Tibial nerve (tissue), 4 donors: ENCODE data around the gene CHL1. TPM values are rescaled to one million over a fixed set of nuclear protein-coding genes. Genes with fewer than 3 reads are reported as not detected.
A peak's percentile ranks its signal among the peaks of the same experiment; 100 is the strongest.

Experiments used
- DNase-seq, 2 donors: peaks; one replicate each; pipeline ENCODE4 v3.0.0-alpha.2; 2019; ENCODE audit warnings: low spot score in 2 of 2
- H3K27ac ChIP-seq, 4 donors: fragments of 200-600 bp; sonication (generic) in 3 of 4; one replicate each; pipeline ENCODE4 v1.5.1; 2017 to 2019; ENCODE audit warnings: mild to moderate bottlenecking in 1 of 4
- H3K27me3 ChIP-seq, 2 donors: fragments of 200-600 bp; sonication (generic) in 1 of 2; one replicate each; pipeline versions ENCODE4 v1.5.1 to v1.6.0; 2017 to 2019
- H3K36me3 ChIP-seq, 3 donors: fragments of 200-600 bp; sonication (generic); one replicate each; pipeline ENCODE4 v1.5.1; 2018 to 2019
- H3K4me1 ChIP-seq, 4 donors: fragments of 200-600 bp; sonication (generic) in 3 of 4; one replicate each; pipeline ENCODE4 v1.5.1; 2017 to 2019
- H3K4me3 ChIP-seq, 4 donors: fragments of 200-600 bp; sonication (generic) in 3 of 4; one replicate each; pipeline ENCODE4 v1.5.1; 2017 to 2019; ENCODE audit warnings: mild to moderate bottlenecking in 1 of 4, moderate library complexity in 1 of 4
- H3K9me3 ChIP-seq, 4 donors: fragments of 200-600 bp; sonication (generic) in 3 of 4; one replicate each; pipeline ENCODE4 v1.5.1; 2017 to 2019
- CTCF ChIP-seq, 5 experiments: fragments of 200-600 bp in 3 of 5; fragments of 450-650 bp in 2 of 5; sonication (generic) in 3 of 5; IDR thresholded peaks; one replicate each; pipeline ENCODE4 v1.5.1; 2016 to 2019; ENCODE audit warnings: antibody characterized with exemption in 5 of 5, mild to moderate bottlenecking in 3 of 5, moderate library complexity in 2 of 5
- EP300 ChIP-seq, 2 donors: sonication (generic); formaldehyde crosslinking; IDR thresholded peaks; one replicate each; pipeline ENCODE4 v1.6.1; 2017; ENCODE audit warnings: antibody characterized with exemption in 2 of 2, mild to moderate bottlenecking in 1 of 2
- POLR2A ChIP-seq, 2 donors: fragments of 450-650 bp; IDR thresholded peaks; one replicate each; pipeline ENCODE4 v1.6.1; 2017; ENCODE audit warnings: antibody characterized with exemption in 2 of 2, mild to moderate bottlenecking in 2 of 2, moderate library complexity in 2 of 2
- WGBS, 2 donors: methylation state at CpG; one replicate each; pipeline ENCODE4 v1.1.5; 2018; 5-methylcytosine and 5-hydroxymethylcytosine counted together
- total RNA-seq, 4 donors: library from RNA; depleted of rRNA; stranded (reverse); fragments of >200 nt; gene quantifications; one replicate each; pipeline ENCODE4 v1.1.0, GENCODE V29; 2016

Gene CHL1
- total RNA-seq, 4 donors from 2014 or later: 156 to 290 (median 235) TPM

- TF ChIP-seq EP300 (IDR thresholded peaks at IDR 0.05) (no peak), POLR2A (IDR thresholded peaks at IDR 0.05) (no peak), CTCF (IDR thresholded peaks at IDR 0.05) (no peak)
- 72 to 87% methylated on average over 2 of the region's 2 CpGs for WGBS, 2 donors
- Histone ChIP-seq H3K36me3 (no peaks in the 10 kb centered on the region), H3K9me3 (no peaks in the 10 kb centered on the region), H3K27me3 (peaks cover 0 to 14% of the 10 kb centered on the region in 2 donors), H3K27ac (peak overlapping the region in 1 of 4 donors; percentile 42), H3K4me1 (peaks cover 0 to 27% (median 3%) of the 10 kb centered on the region in 4 donors), H3K4me3 (peak overlapping the region in 2 of 4 donors; percentile 1 to 63)
- no peak for DNase-seq
Observed at GRCh38 chr3:199835-200234, 3.3 kb downstream of the CHL1 start.

- DNase-seq: no peak
- Histone ChIP-seq H3K27me3 (peaks cover 0 to 14% of the 10 kb centered on the region in 2 donors), H3K27ac (peak overlapping the region in 2 of 4 donors; percentile 13 to 34), H3K36me3 (no peaks in the 10 kb centered on the region), H3K4me3 (peak overlapping the region in 2 of 4 donors; percentile 3 to 63), H3K4me1 (peaks cover 0 to 27% (median 3%) of the 10 kb centered on the region in 4 donors), H3K9me3 (no peaks in the 10 kb centered on the region)
- 40 to 50% methylated on average over 4 of the region's 4 CpGs for WGBS, 2 donors
- TF ChIP-seq EP300 (IDR thresholded peaks at IDR 0.05) (no peak), CTCF (IDR thresholded peaks at IDR 0.05) (no peak), POLR2A (IDR thresholded peaks at IDR 0.05) (no peak)
Observed at GRCh38 chr3:200758-201325, 4.3 kb downstream of the CHL1 start.

DNA sequence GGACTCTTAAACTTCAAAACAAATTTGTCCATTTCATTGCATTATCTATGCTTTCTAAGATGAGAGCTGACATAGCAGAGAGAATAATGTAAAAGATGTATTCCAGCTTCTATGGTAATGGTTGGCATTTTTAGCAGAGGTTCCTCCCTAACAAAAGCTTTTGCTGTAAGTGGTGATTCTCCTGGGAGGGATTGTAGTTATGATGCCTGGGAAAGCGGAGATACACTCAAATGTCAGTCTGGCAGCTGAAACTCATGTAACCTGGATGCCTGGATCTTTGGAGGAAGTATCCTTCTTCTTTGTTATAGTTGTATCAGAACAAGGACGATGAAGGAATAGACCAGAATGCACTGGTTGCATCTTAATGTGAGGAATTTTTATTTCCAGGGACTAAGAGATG lies 7.5 kb downstream of the CHL1 start:
- Histone ChIP-seq H3K4me1 (peaks cover 0 to 10% (median 0%) of the 10 kb centered on the region in 4 donors), H3K27me3 (no peaks in the 10 kb centered on the region), H3K36me3 (no peaks in the 10 kb centered on the region), H3K9me3 (no peaks in the 10 kb centered on the region), H3K4me3 (no peak overlapping the region), H3K27ac (peak overlapping the region in 1 of 4 donors; percentile 40)
- DNase-seq: no peak
- 58 to 65% methylated on average over 2 of the region's 2 CpGs for WGBS, 2 donors
- TF ChIP-seq EP300 (IDR thresholded peaks at IDR 0.05) (no peak), POLR2A (IDR thresholded peaks at IDR 0.05) (no peak), CTCF (IDR thresholded peaks at IDR 0.05) (no peak)

GRCh38 chr3:207973-208372 lies 11.4 kb downstream of the CHL1 start:
- no peak for TF ChIP-seq EP300 (IDR thresholded peaks at IDR 0.05)
- TF ChIP-seq CTCF (IDR thresholded peaks at IDR 0.05): no peak
- no peak for TF ChIP-seq POLR2A (IDR thresholded peaks at IDR 0.05)
- no peaks in the 10 kb centered on the region for H3K27me3 ChIP-seq
- H3K4me3 ChIP-seq: no peak overlapping the region
- H3K4me1 ChIP-seq: peaks cover 0 to 22% (median 0%) of the 10 kb centered on the region in 4 donors
- H3K9me3 ChIP-seq: no peaks in the 10 kb centered on the region
- DNase-seq: no peak
- no peaks in the 10 kb centered on the region for H3K36me3 ChIP-seq
- H3K27ac ChIP-seq: peak overlapping the region in 1 of 4 donors; percentile 29

- no peak overlapping the region for H3K27ac ChIP-seq
- DNase-seq: no peak
- WGBS, 2 donors: 50 to 68% methylated on average over 4 of the region's 4 CpGs
Observed at GRCh38 chr3:210669-211068, 14.1 kb downstream of the CHL1 start.

More at GRCh38 chr3:210669-211068, 14.1 kb downstream of the CHL1 start:
- TF ChIP-seq CTCF (IDR thresholded peaks at IDR 0.05): no peak
- TF ChIP-seq POLR2A (IDR thresholded peaks at IDR 0.05): no peak
- no peak for TF ChIP-seq EP300 (IDR thresholded peaks at IDR 0.05)
- H3K4me1 ChIP-seq: peaks cover 0 to 17% (median 0%) of the 10 kb centered on the region in 4 donors
- no peaks in the 10 kb centered on the region for H3K9me3 ChIP-seq
- H3K36me3 ChIP-seq: no peaks in the 10 kb centered on the region
- H3K27me3 ChIP-seq: no peaks in the 10 kb centered on the region
- no peak overlapping the region for H3K4me3 ChIP-seq
